HG03066 (cell line): ENCODE measurements around the gene POM121L2.

Experiments used
- ATAC-seq: cut with Tn5 transposase; IDR thresholded peaks from one replicate; pipeline ENCODE4 v1.9.1; 2021; ENCODE audit warnings: low read depth; ENCODE audit not compliant: unreplicated experiment

Gene POM121L2

DNA sequence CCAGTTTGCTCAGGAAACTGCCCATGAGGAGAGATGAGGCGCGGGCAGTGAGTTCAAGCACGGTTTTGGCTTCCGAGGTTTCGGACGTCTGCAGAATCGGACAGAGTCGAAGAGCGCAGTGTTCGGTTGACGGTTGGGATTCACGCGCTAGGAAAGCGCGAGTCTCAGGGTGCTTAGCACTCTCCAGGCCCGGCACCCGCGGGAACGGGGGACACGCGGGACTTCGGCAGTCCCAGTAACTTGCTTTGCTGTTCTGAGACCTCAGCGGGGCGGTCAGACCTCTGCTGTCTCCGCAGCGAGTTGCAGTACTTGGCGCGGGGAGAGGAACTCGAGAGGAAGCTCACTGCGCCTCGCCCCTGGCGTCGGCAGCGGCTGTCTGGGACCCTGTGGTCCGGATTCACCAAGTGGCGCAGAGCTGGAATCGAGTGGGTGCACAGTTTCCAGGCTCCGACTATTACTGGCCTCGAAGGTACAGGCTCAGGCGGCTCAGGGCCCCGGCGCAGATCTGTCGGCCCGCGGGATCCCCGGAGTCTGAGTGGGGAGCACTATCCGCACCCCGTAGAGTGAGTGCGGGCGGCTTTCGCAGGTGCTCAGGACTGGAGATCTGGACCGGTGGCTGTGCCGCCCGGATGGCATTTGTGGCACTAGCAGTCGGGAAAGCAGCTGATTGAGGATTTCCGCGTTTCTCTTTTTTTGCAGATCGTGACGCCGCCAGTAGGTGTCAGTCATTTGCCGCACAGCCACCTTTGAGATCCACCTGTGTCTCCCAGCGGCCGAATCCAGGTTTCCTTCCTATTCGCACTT is at the start of gene POM121L2:
Gene POM121L2, minus strand, starts transcription at position 128 of the 804 bp plus-strand sequence. Its CDS starts 103 bp downstream, at position 25.
- peak; percentile 63 for ATAC-seq

DNA sequence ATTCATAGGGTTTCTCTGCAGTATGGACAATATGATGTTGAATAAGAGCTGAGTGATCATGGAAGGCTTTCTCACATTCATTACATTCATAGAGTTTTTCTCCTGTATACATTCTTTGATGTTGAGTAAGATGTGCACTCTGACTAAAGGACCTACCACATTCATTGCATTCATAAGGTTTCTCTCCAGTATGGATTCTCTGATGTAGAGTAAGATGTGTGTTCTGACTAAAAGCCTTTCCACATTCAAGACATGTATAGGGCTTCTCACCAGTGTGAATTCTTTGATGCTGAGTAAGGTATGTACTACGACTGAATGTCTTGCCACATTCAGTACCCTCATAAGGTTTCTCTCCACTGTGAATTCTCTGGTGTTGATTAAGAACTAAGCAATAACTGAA is 47.2 kb upstream of the POM121L2 start:
- no peak for ATAC-seq

DNA sequence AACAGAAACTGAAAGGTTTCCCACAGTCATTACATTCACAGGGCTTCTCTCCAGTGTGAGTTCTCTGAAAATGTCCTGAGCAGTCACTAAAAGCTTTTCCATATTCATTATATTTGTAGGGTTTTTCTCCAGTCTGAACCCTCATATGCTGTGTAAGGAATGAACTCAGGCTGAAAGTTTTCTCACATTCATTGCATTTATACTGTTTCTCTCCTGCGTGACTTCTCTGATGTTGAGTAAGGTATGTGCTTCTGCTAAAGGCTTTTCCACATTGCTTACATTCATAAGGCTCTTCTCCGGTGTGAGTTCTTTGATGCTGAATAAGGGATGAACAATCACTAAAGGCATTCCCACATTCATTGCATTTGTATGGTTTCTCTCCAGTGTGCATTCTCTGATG is 46.7 kb upstream of the POM121L2 start:
- ATAC-seq, result no peak

DNA sequence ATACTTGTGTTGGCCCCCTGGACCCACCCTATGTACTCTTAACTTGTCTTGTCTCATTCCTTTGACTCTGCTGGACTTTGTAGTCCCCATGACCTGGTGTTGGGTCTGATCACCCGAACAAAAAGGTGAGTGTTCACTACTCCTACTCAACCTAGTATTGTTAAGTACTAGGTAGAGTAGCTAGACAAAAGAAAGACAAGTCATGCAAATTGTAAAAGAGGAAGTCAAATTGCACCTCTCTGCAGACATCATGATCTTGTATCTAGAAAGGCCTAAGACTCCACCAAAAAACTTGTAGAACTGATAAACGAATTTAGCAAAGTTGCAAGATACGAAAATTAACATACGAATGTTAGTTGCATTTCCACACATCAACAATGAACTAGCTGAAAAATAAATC is 40.8 kb upstream of the POM121L2 start:
- no peak for ATAC-seq

DNA sequence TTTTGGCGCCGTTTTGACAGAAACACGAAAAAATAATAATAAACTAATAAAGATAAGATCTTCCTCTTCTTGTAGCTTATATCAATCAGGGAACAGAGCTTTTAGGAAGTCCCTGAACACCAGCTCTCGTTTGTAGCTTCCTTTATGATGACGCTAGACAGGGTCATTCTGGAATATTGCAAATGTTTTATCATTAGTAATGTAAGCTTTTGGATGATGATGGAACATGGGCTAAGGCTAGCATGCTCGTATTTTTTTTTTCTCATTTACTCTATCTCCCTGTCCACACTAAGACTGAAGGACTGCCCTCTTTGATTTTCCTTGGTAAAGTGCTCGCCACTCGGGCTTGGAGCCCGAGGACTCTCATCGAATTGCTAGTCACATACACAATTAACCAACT is 22.1 kb upstream of the POM121L2 start:
- no peak for ATAC-seq

DNA sequence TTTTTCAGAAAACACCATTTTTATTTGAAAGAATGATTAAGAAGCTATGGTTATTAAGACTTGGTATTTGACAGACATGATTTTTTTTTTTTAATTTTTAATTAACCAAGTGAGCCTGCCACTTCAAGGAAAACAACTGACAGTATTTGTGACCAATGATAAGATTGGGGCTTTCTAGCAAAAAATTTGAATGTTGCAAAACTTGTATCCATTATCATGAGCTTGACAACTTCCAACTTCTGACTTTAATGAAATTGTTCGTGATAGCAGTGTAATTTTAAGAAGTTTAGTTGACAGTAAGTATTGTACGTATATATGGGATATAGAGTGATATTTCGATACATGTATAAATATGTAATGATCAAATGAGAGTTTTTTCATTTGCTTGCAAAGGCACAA is 21.6 kb upstream of the POM121L2 start:
- no peak for ATAC-seq

DNA sequence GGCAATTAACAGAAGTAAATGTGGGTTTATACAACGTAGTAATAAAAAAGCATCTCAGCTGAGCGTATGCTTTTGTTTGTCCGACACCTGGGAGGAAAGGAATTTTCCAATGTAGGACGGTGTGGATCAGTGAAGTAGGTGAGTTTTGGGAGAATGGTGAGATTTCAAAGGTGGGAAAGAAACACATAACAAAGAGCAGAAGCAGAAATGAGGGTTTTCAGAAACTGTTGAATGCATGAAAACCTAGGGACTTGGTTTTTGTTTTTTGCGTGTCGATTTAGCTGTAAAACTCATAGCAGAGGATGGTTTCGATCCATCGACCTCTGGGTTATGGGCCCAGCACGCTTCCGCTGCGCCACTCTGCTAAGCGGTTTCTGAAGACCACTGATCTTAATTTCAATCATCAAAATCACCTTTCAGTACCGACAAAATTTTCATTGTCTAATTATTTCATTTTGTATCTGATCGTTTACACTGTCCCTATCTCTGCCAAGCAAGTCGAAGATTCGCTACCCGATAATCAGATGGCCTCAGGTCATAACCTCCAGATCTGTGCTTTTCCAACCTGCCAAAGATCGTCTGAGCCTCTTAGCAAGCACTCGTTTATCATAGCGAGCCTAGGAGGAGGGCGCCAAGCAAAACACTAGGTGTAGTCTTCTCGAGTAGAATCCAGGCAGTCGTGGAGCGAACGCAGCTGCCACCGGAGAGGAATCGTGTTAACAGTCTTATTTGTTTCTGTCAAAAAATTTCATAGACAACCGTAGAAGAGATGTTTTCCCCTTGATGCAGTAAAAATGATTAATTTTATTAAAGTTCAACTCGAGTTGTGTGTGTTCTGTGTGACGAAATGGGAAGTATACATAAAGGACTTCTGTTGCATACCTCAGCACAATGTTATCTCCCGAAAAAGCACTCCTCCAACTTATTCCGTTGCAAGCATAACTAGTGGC is 20.9 kb upstream of the POM121L2 start:
- no peak for ATAC-seq

DNA sequence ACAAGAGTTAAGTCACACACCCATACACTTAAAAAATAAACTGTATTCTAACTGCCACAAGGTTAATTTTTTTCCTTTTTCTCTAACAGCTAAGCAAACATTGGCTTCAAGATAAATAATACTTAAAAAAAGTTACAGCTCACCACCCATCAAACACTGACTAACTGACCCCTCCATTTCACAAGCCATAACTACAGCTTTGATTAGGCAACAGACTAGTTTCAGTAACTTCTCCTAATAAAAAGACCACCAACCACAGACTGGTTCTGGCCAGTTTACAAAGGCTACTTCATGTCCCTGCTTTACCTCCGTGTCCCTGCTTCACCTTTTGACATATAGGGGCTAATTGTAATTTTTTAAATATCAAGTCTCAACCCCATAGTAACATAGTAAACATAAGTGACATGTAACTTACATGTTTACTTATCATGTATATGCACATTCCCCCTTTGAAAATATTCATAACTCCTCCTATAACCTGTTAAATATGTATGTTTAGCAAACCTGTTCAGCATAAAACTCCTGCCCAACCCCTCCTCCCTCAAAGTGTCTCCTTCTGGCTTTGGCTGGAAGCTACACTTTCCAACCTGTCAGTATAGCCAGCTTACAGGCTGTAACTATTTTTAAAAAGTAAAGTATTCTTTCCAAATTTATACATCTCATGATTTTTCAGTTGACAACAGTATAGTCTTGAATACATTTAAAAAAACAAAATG is 15.1 kb upstream of the POM121L2 start:
- no peak for ATAC-seq

DNA sequence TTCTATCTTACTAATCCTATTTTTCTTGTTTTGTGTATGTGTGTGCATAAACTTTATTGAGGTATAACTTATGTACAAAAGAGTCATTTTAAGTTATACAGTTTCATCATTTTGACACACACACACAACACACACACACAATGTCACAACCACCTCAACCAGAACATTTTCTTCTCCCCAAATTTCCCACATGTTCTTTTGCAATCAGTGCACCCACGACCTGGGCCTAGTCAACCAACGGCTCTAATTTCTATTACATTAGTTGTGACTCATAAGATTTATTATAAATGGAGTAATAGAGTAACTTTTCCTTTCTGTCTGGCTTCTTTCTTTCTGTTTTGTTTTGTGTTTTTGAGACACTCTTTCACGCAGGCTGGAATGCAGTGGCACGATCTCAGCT is 9.8 kb upstream of the POM121L2 start:
- ATAC-seq, result no peak

DNA sequence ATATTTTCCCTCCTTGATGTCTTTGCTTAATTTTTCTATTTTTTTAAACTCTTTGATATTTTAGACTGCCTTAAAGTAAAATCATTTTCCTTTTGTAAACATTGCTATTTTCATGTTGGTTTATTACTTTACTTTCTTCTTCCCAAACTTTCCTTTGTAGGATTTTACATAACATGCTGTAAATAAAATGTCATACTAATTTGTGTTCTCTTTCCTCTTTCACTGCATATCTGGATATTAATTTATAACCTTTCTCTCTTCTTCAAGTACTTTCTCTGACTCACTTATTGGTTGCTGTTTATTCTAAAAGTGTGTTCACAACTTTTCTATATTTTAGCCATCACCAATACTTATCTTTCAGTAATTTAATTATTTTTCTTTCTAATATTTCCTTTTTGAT is 9.3 kb upstream of the POM121L2 start:
- ATAC-seq, result no peak

DNA sequence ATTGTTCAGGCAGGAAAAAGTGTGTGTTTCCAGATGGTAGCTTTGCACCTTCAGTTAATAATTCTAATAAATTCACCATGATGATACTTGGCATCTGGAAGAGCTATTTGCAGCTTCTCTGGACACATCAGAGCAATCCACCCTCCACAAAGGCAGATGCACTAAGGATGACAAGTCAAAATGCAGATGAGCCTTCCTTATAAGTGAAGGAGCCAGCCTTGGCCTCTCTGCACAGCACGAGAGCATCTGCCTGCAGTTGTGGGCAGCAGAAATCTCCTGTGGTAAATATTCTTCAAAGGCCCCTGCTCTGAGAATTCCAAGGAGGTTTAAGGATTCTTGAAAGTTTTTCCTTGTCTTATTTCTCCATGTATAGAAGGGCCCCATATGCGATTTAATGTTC is 6.9 kb upstream of the POM121L2 start:
- ATAC-seq, result no peak

DNA sequence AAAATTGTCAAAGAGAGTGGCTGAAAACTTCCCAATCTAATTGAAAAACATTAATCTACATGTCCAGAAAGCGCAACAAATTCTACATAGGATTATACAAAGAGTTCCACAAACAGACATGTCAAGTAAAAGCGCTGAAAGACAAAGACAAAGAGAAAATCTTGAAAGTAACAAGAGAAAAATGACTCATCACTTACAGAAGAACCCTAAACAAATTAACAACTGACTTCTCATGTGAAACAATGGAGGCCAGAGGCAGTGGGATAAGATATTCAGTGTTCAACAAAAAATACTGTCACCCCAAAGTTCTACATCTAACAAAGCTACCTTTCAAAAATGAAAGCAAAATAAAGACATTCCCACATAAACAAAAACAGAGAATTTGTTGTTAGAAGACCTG is 2.0 kb upstream of the POM121L2 start:
- no peak for ATAC-seq

DNA sequence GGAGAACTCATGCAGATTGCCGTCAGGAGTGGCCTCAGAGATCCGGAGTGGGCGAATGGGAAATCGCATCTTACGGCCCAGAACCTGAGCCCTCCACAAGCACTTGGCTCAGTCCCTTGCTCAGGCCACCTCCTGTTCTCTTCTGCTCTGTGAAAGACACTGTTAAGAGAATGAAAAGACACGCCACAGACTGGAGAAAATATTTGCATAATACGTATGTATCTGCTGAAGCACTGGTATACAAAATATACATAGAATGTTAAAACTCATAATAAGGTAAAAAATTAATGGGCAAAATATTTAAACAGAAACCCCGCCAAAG is 838 bp upstream of the POM121L2 start:
- peak; percentile 27 for ATAC-seq

DNA sequence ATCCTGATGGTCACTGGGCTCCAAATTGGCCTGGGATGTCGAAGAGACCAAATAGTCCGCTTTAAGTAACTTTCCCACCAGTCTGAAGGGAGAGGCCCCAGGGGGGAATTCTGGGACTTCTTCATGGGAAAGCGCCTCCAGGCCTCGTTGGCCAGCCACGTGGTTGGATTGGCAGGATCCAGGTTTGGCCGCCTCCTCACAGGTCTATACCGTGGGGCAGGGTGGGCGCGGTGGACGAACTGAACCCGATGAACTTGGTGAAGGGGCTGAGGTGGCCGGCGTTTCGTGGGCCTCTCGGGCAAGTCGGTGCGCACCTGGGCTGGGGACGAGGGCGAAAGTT is 297 bp downstream of the POM121L2 start:
- no peak for ATAC-seq

DNA sequence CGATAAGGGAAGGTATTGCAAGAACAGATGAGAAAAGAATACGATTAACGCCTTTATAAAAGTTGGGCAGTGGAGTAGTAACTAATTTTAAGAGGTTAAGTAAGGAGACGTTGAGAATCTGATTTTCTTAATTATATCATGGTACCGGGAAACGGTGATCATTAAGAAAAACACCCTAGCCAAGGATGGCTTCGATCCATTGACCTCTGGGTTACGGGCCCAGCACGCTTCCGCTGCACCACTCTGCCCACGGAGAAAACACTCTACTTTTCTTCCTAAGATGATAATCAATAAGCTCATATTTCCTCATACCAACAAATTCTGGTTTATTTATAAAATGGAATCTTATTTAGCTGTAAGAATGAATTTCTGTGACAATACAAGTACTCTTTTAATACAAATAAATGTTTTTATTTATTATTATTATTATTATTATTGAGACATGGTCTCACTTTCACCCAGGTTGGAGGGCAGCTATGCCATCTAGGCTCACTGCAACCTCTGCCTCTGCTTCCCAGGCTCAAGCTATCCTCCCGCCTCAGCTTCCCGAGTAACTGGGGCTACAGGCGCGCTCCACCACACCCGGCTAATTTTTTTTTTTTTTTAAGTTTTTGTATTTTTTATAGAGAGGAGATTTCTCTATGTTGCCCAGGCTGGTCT is 8.3 kb downstream of the POM121L2 start:
- no peak for ATAC-seq

DNA sequence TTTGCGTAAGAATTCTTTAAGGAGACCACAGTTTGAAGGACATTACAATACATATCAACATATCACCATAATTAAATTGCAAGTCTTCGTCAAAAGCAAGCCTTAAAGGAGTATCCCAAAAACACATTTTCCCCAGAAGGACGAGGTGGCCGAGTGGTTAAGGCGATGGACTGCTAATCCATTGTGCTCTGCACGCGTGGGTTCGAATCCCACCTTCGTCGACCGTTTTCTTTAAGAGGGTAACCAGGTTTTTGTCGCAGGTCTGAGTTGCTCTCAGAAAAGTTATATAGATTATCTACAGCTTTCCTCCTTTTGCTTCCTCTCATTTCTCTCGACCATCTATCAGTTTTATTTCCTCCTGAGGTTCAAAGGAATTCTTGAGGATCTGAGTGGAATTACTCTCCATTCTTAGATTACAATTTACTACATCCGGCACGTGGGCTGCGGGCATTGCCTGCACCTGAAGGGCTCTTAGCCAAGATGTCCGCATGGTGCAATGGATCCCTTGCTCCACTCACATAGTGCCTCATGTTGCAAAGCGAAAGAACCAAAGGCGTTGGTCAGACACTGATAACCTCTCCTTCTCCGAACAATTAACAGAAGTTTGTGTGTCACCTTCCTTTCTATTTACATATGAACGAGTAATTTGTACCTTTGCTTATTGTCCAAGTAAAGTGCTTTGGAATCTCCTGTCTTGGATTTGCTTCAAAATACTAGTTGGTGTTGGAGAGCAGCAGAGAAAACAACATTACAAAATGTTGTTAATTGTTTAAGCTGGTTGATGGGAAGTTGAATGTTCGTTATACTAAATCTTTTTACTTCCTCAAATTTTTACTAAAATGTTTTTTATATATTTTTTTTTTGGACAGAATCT is 14.0 kb downstream of the POM121L2 start:
- no peak for ATAC-seq

DNA sequence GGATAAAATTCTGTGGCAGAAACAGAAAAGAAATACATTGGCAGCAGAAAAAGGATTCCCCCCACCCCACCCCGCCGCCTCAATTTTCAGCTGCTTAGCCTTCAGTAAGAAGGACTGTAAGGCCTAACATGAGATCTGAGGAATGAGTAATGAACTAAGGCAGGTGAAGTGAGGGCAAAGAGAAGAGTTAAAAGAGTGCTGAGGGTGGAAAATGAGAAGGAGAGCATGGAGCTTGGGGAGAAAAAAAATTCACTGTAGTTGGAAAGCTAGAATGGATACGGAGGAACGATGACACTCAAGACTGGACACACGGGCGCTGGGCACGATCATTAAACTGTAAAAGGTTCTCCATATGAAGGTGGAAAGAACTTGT is 14.6 kb downstream of the POM121L2 start:
- ATAC-seq, result no peak

DNA sequence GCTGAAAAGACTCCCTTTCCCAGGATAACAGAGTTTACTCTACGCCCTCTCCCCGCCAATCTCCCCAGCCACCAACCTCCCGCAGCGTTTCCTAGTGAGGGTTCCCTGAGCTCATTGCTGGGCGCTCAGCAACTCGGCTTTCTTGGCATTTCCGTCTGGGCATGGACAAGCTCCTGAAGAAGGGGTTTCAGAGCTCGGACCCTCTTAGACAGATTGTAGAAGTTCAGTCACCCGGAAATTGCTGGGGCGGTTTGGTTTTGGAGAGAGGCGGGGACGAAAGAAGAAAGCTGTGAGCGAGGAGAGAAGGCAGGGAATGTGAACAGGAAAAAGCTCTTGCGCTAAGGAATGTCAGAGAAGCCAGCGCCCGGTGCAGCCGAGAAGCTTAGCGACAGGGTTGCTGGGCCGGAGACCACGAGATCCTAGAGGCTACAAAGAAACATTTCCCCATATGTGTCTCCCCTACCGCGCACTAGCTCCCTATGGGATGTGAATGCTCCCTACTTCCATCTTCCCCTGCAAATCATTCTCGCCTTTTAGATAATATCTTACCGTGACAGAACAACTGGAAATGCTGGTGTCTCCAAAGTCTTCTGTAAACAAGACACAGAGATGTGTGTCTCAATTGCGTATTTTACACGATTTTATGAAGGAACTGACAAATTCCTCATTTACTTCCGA is 15.8 kb downstream of the POM121L2 start:
- ATAC-seq, result no peak

DNA sequence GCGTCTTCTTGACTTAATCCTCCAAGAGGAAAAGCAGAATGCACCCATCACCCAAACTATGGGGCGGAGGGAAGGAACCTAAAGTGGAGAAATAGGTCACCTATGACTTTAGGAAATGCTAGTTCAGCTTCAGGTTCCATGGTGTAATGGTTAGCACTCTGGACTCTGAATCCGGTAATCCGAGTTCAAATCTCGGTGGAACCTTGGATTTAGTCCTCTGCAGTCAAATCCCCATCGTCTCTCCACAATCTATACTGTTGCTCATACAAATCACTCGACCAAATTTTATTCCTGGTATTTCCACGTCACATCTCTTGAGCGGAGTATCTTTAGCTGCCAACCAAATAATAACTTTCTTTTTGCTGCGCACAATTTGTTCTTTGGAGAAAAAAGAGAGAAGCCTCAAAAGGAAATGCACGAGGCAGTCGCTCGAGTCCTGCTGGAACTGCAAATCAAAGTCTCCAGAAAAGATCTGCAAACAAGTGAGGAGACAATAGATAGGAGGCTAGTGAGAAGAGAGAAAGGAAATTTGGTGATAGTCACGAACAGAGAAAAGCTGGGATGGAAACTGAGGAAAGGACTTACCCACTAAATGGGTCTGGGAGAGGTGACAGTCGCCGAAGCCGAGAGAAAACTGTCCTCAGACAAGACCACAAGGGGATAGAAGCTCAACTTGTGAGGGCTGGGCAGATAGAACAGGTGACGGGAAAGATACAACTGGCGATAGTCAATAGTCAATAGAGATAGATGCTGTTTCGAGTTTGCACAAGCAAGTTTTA is 16.6 kb downstream of the POM121L2 start:
- ATAC-seq, result no peak
